Smooth muscle cell (in vitro differentiated cells): ENCODE data around the gene CTNNAL1. TPM values are rescaled to one million over a fixed set of nuclear protein-coding genes. Genes with fewer than 3 reads are reported as not detected.

ENCODE experiments used
- DNase-seq: peaks from one replicate; lab custom pipeline; 2025; ENCODE audit not compliant: unreplicated experiment; lab: John Stamatoyannopoulos, UW
- H2AFZ ChIP-seq: fragments of 200-600 bp; sonication (generic); 2 replicates; pipeline ENCODE4 v1.6.0; 2016; ENCODE audit warnings: antibody characterized with exemption, low read depth, mild to moderate bottlenecking
- H3F3A ChIP-seq: fragments of 200-600 bp; sonication (generic); 2 replicates; pipeline ENCODE4 v1.6.0; 2017; ENCODE audit warnings: antibody characterized with exemption, low read depth
- H3K27ac ChIP-seq: fragments of 200-600 bp; sonication (generic); 2 replicates; pipeline ENCODE4 v1.5.1; 2016; ENCODE audit warnings: low read depth, mild to moderate bottlenecking
- H3K27me3 ChIP-seq: fragments of 200-600 bp; sonication (generic); 2 replicates; pipeline ENCODE4 v1.6.1; 2016; ENCODE audit warnings: low read depth, mild to moderate bottlenecking
- H3K36me3 ChIP-seq: fragments of 200-600 bp; sonication (generic); 2 replicates; pipeline ENCODE4 v1.5.1; 2016; ENCODE audit warnings: low read depth
- H3K4me1 ChIP-seq: fragments of 200-600 bp; sonication (generic); 2 replicates; pipeline ENCODE4 v1.5.1; 2016; ENCODE audit warnings: low read depth
- H3K4me2 ChIP-seq: fragments of 200-600 bp; sonication (generic); 2 replicates; pipeline ENCODE4 v1.6.0; 2016; ENCODE audit warnings: mild to moderate bottlenecking
- H3K4me3 ChIP-seq: fragments of 200-600 bp; sonication (generic); 2 replicates; pipeline ENCODE4 v1.5.1; 2016; ENCODE audit warnings: mild to moderate bottlenecking
- H3K79me2 ChIP-seq: fragments of 200-600 bp; sonication (generic); 2 replicates; pipeline ENCODE4 v1.6.0; 2016; ENCODE audit warnings: low read depth, mild to moderate bottlenecking
- H3K9ac ChIP-seq: fragments of 200-600 bp; sonication (generic); 2 replicates; pipeline ENCODE4 v1.6.0; 2016; ENCODE audit warnings: low read depth
- H3K9me3 ChIP-seq: fragments of 200-600 bp; sonication (generic); replicated peaks from 2 replicates; pipeline ENCODE4 v1.5.1; 2016; ENCODE audit warnings: low read depth
- H4K20me1 ChIP-seq: fragments of 200-600 bp; sonication (generic); 2 replicates; pipeline ENCODE4 v1.6.0; 2016; ENCODE audit warnings: low read depth
- WGBS: methylation state at CpG from one replicate; pipeline ENCODE4 v1.1.7; 2016; ENCODE audit warnings: low lambda C conversion rate; 5-methylcytosine and 5-hydroxymethylcytosine counted together
- polyA plus RNA-seq: library from polyadenylated mRNA; unstranded; fragments of >200 nt; fragmentation: Nextera tagmentation; extraction: Ambion mirVana; gene quantifications from 2 replicates; pipeline ENCODE4 v1.2.1, GENCODE V29; 2016
- total RNA-seq: library from RNA; depleted of rRNA; stranded (reverse); fragments of >200 nt; gene quantifications from 2 replicates; pipeline ENCODE4 v1.2.3, GENCODE V29; 2014
- TF ChIP-seq, protein P1 (sequence below): fragments of 200-600 bp; sonication (generic); IDR thresholded peaks from 2 replicates; pipeline ENCODE4 v1.5.1; 2017; ENCODE audit warnings: borderline replicate concordance, mild to moderate bottlenecking, antibody characterized with exemption; ENCODE audit not compliant: insufficient read depth, poor library complexity, severe bottlenecking

The CTNNAL1 gene
- total and polyA plus RNA-seq, 2 experiments from 2014 or later: 27.4 to 33.5 TPM

DNA sequence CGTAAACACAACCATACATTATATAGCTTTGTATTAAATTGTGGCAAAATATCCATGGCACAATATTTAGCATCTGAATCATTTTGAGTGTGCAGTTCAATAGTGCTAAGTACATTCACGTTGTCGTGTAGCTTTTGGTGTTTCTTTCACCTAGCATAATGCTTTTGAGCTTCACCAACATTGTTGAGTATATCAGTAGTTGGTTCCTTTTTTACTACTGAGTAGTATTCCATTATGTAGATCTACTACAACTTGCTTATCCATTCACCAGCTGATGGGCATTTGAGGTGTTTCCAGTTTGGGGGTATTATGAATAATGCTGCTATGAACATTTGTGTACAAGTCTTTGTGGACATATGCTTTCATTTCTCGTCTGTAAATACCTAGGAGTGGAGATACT, 27.3 kb upstream of the CTNNAL1 start:
- Histone ChIP-seq H2AFZ (no peak overlapping the region), H3K9ac (no peak overlapping the region), H3F3A (peaks cover 5% of the 10 kb centered on the region), H3K9me3 (no peaks in the 10 kb centered on the region), H3K4me2 (no peak overlapping the region), H3K27me3 (no peaks in the 10 kb centered on the region), H3K36me3 (peaks cover 7% of the 10 kb centered on the region), H3K4me1 (no peaks in the 10 kb centered on the region), H3K79me2 (no peaks in the 10 kb centered on the region), H3K4me3 (no peak overlapping the region), H4K20me1 (no peaks in the 10 kb centered on the region), H3K27ac (no peak overlapping the region)
- DNase-seq: no peak
- 96% methylated on average over 4 of the region's 4 CpGs for WGBS
- TF ChIP-seq, protein P1, sequence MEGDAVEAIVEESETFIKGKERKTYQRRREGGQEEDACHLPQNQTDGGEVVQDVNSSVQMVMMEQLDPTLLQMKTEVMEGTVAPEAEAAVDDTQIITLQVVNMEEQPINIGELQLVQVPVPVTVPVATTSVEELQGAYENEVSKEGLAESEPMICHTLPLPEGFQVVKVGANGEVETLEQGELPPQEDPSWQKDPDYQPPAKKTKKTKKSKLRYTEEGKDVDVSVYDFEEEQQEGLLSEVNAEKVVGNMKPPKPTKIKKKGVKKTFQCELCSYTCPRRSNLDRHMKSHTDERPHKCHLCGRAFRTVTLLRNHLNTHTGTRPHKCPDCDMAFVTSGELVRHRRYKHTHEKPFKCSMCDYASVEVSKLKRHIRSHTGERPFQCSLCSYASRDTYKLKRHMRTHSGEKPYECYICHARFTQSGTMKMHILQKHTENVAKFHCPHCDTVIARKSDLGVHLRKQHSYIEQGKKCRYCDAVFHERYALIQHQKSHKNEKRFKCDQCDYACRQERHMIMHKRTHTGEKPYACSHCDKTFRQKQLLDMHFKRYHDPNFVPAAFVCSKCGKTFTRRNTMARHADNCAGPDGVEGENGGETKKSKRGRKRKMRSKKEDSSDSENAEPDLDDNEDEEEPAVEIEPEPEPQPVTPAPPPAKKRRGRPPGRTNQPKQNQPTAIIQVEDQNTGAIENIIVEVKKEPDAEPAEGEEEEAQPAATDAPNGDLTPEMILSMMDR: no peak

DNA sequence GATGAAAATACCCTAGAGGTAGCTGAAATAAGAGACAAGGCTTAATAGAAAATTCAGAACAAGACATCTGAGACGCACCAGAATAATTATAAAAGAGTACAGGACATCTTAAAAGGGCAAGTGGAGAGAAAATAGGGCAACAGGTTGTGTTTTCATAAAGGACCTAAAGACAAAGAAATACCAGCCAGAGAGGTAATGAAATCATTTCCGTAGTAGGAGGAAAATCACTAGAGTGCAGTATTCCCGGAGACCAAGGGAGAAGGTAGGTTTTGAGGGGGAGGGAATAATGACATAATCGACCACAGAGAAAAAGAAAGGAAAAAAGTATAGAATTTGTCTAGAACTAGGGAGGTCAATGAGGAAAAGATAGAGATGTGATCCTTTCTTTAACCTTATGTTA, 26.2 kb upstream of the CTNNAL1 start:
- Histone ChIP-seq H3K9me3 (no peaks in the 10 kb centered on the region), H3K4me3 (no peak overlapping the region), H3K79me2 (no peaks in the 10 kb centered on the region), H3K4me1 (no peaks in the 10 kb centered on the region), H3K27me3 (no peaks in the 10 kb centered on the region), H4K20me1 (no peaks in the 10 kb centered on the region), H3K27ac (no peak overlapping the region), H3F3A (peaks cover 5% of the 10 kb centered on the region), H3K9ac (no peak overlapping the region), H2AFZ (no peak overlapping the region), H3K4me2 (no peak overlapping the region), H3K36me3 (peaks cover 7% of the 10 kb centered on the region)
- WGBS: 94% methylated on average over 4 of the region's 4 CpGs
- no peak for DNase-seq
- TF ChIP-seq, protein P1: no peak

DNA sequence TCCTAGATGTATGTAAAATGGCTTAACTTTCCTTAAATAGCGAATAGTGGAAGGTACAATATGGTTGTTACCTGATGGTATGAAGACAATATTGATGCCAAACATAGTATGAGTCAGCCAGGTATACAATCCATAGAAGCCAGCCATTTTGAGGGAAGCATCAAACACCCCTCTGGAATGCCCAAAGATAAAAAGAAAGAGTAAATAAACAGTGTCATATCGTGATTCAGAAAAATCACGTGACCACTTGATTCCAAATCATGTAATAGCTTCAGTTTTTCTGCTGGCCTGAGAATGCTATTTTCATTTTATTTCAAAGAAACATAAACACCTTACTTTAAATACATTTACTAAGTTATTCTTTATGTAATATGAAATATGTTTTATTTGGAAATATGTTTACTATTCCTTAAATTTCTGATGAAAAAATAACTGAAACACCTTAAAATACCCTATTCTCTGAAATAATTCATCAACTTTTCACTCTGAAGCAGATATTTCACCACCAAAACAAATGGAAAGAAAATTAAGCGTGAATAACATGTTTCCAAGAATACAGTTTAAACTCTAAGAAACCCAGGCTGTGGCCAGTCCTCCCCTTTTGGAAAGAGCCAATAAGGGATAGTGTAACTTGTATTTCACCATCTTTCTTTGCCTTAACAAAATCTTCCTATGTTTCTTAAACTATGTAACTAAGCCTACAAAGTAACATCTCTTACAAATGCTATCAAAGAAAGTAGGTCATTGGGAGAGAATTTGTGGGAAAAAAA, 24.8 kb upstream of the CTNNAL1 start:
- Histone ChIP-seq H3K27ac (no peak overlapping the region), H3K9ac (no peak overlapping the region), H3K36me3 (peaks cover 7% of the 10 kb centered on the region), H3F3A (peaks cover 5% of the 10 kb centered on the region), H2AFZ (no peak overlapping the region), H3K9me3 (no peaks in the 10 kb centered on the region), H3K27me3 (no peaks in the 10 kb centered on the region), H3K4me3 (no peak overlapping the region), H3K4me1 (no peaks in the 10 kb centered on the region), H4K20me1 (no peaks in the 10 kb centered on the region), H3K79me2 (no peaks in the 10 kb centered on the region), H3K4me2 (no peak overlapping the region)
- DNase-seq: no peak
- WGBS: 98% methylated on average over 4 of the region's 4 CpGs
- TF ChIP-seq, protein P1: no peak
